Loucy (cell line): ENCODE measurements around the gene CRYM.

Experiments used
- H2AFZ ChIP-seq: fragments of 200-600 bp; sonication (generic); 2 replicates; pipeline ENCODE4 v1.6.0; 2016; ENCODE audit warnings: antibody characterized with exemption, mild to moderate bottlenecking, low read length, moderate library complexity
- H3F3A ChIP-seq: fragments of 200-600 bp; 2 replicates; pipeline ENCODE4 v1.6.0; 2016; ENCODE audit warnings: antibody characterized with exemption, low read depth, mild to moderate bottlenecking
- H3K27me3 ChIP-seq: fragments of 200-600 bp; sonication (generic); 2 replicates; pipeline ENCODE4 v1.6.1; 2014; ENCODE audit warnings: low read length, mild to moderate bottlenecking; ENCODE audit not compliant: insufficient read depth, poor library complexity, severe bottlenecking
- H3K36me3 ChIP-seq: fragments of 200-600 bp; sonication (generic); 2 replicates; pipeline ENCODE4 v1.6.1; 2016; ENCODE audit warnings: low read length; ENCODE audit not compliant: insufficient read depth
- H3K4me1 ChIP-seq: fragments of 200-600 bp; sonication (generic); 2 replicates; pipeline ENCODE4 v1.5.1; 2014; ENCODE audit warnings: low read length, mild to moderate bottlenecking; ENCODE audit not compliant: insufficient read depth, poor library complexity, severe bottlenecking
- H3K4me2 ChIP-seq: fragments of 200-600 bp; sonication (generic); 2 replicates; pipeline ENCODE4 v1.6.0; 2014; ENCODE audit warnings: antibody characterized with exemption, low read length, low read depth, mild to moderate bottlenecking; ENCODE audit not compliant: poor library complexity, severe bottlenecking
- H3K4me3 ChIP-seq: fragments of 200-600 bp; sonication (generic); 2 replicates; pipeline ENCODE4 v1.5.1; 2014; ENCODE audit warnings: low read length, mild to moderate bottlenecking, mixed read lengths; ENCODE audit not compliant: poor library complexity, severe bottlenecking
- H3K79me2 ChIP-seq: fragments of 200-600 bp; sonication (generic); 2 replicates; pipeline ENCODE4 v1.6.1; 2014; ENCODE audit warnings: low read length; ENCODE audit not compliant: insufficient read depth
- H3K9ac ChIP-seq: fragments of 200-600 bp; sonication (generic); 2 replicates; pipeline ENCODE4 v1.6.0; 2014; ENCODE audit warnings: mild to moderate bottlenecking, low read depth, low read length, moderate library complexity; ENCODE audit not compliant: poor library complexity, severe bottlenecking
- H3K9me2 ChIP-seq: fragments of 200-600 bp; sonication (generic); replicated peaks from 2 replicates; pipeline ENCODE4 v1.6.1; 2016; ENCODE audit warnings: low read depth, low read length, mixed read lengths
- H3K9me3 ChIP-seq: fragments of 200-600 bp; sonication (generic); 2 replicates; pipeline ENCODE4 v1.6.1; 2014; ENCODE audit warnings: mild to moderate bottlenecking, antibody characterized with exemption, low read length, low read depth; ENCODE audit not compliant: insufficient read depth
- H4K20me1 ChIP-seq: fragments of 200-600 bp; sonication (generic); 2 replicates; pipeline ENCODE4 v1.6.0; 2014; ENCODE audit warnings: antibody characterized with exemption, low read length, mild to moderate bottlenecking; ENCODE audit not compliant: insufficient read depth, poor library complexity, severe bottlenecking
- CTCF ChIP-seq: fragments of 200-600 bp; sonication (generic); conservative IDR thresholded peaks from 2 replicates; pipeline ENCODE4 v1.5.1; 2014; ENCODE audit warnings: mild to moderate bottlenecking, antibody characterized with exemption, low read length
- EZH2phosphoT487 ChIP-seq: fragments of 200-600 bp; IDR thresholded peaks from 2 replicates; pipeline ENCODE4 v1.6.1; 2018; ENCODE audit warnings: antibody characterized with exemption, mild to moderate bottlenecking, moderate library complexity, borderline replicate concordance

CRYM gene

GRCh38 chr16:21281698-21282389, 3.8 kb upstream of the CRYM start:
- peaks cover 10% of the 10 kb centered on the region for H3K27me3 ChIP-seq
- H3K9me3 ChIP-seq: no peaks in the 10 kb centered on the region
- H4K20me1 ChIP-seq: no peaks in the 10 kb centered on the region
- H3K36me3 ChIP-seq: no peaks in the 10 kb centered on the region
- no peaks in the 10 kb centered on the region for H3F3A ChIP-seq
- no peak overlapping the region for H2AFZ ChIP-seq
- no peaks in the 10 kb centered on the region for H3K9me2 ChIP-seq
- H3K4me3 ChIP-seq: no peak overlapping the region
- no peak overlapping the region for H3K4me2 ChIP-seq
- no peak for TF ChIP-seq EZH2phosphoT487
- no peak overlapping the region for H3K9ac ChIP-seq
- H3K4me1 ChIP-seq: no peaks in the 10 kb centered on the region
- no peaks in the 10 kb centered on the region for H3K79me2 ChIP-seq

GRCh38 chr16:21279501-21279900, 1.4 kb upstream of the CRYM start:
- no peaks in the 10 kb centered on the region for H3F3A ChIP-seq
- H4K20me1 ChIP-seq: no peaks in the 10 kb centered on the region
- H3K4me3 ChIP-seq: no peak overlapping the region
- no peaks in the 10 kb centered on the region for H3K79me2 ChIP-seq
- H3K27me3 ChIP-seq: peaks cover 10% of the 10 kb centered on the region
- no peak for TF ChIP-seq EZH2phosphoT487
- TF ChIP-seq CTCF: no peak
- H2AFZ ChIP-seq: no peak overlapping the region
- no peak overlapping the region for H3K9ac ChIP-seq
- no peaks in the 10 kb centered on the region for H3K4me1 ChIP-seq
- no peaks in the 10 kb centered on the region for H3K9me3 ChIP-seq
- no peaks in the 10 kb centered on the region for H3K9me2 ChIP-seq
- H3K4me2 ChIP-seq: no peak overlapping the region
- H3K36me3 ChIP-seq: no peaks in the 10 kb centered on the region

GRCh38 chr16:21277045-21277926, 804 bp downstream of the CRYM start:
- no peaks in the 10 kb centered on the region for H3K36me3 ChIP-seq
- H4K20me1 ChIP-seq: no peaks in the 10 kb centered on the region
- no peaks in the 10 kb centered on the region for H3K9me3 ChIP-seq
- no peaks in the 10 kb centered on the region for H3K4me1 ChIP-seq
- H3K79me2 ChIP-seq: no peaks in the 10 kb centered on the region
- no peak overlapping the region for H3K4me3 ChIP-seq
- H3F3A ChIP-seq: no peaks in the 10 kb centered on the region
- H2AFZ ChIP-seq: no peak overlapping the region
- H3K27me3 ChIP-seq: no peaks in the 10 kb centered on the region
- H3K9ac ChIP-seq: no peak overlapping the region
- no peaks in the 10 kb centered on the region for H3K9me2 ChIP-seq
- TF ChIP-seq EZH2phosphoT487 (no peak), CTCF (no peak)
- no peak overlapping the region for H3K4me2 ChIP-seq
